Lung (tissue), 12 donors: ENCODE data around the gene GJA9. TPM values are rescaled to one million over a fixed set of nuclear protein-coding genes. Genes with fewer than 3 reads are reported as not detected.
"Not testable (repeated sequence)": the region's sequence is repeated elsewhere in the genome, so short reads cannot be mapped to it uniquely, and the experiment has no call there.

ENCODE experiments used
- ATAC-seq: fragments of 200-7000 bp; cut with Tn5 transposase; one replicate; pipeline ENCODE4 v1.9.1; 2020; ENCODE audit warnings: moderate number of reproducible peaks; ENCODE audit not compliant: insufficient read depth, low FRiP score
- DNase-seq, 3 donors: peaks; one replicate each; pipeline ENCODE4 v3.0.0-alpha.2; 2013 to 2017
- H3K27ac ChIP-seq, 2 donors: one replicate each; pipeline ENCODE4 v1.5.1; 2013; ENCODE audit warnings: mild to moderate bottlenecking in 2 of 2, moderate library complexity in 2 of 2, control low read depth in 1 of 2, inconsistent platforms in 1 of 2, low read depth in 1 of 2, low read length in 1 of 2
- H3K27me3 ChIP-seq, 3 donors: one replicate each; pipeline ENCODE4 v1.5.1; 2013; ENCODE audit warnings: low read length in 2 of 3; ENCODE audit not compliant: control insufficient read depth in 3 of 3, insufficient read depth in 3 of 3
- H3K36me3 ChIP-seq, 4 donors: one replicate each; pipeline ENCODE4 v1.5.1; 2013; ENCODE audit warnings: low read length in 4 of 4, mild to moderate bottlenecking in 1 of 4, moderate library complexity in 1 of 4; ENCODE audit not compliant: control insufficient read depth in 4 of 4, insufficient read depth in 4 of 4
- H3K4me1 ChIP-seq, 5 donors: one replicate each; pipeline ENCODE4 v1.5.1; 2013; ENCODE audit warnings: low read length in 5 of 5, mild to moderate bottlenecking in 2 of 5, moderate library complexity in 1 of 5; ENCODE audit not compliant: control insufficient read depth in 5 of 5, insufficient read depth in 5 of 5
- H3K4me3 ChIP-seq: one replicate; pipeline ENCODE4 v1.5.1; 2013; ENCODE audit warnings: mild to moderate bottlenecking, control low read depth, moderate library complexity
- H3K9ac ChIP-seq, 2 donors: one replicate each; pipeline ENCODE4 v1.5.1; 2013; ENCODE audit warnings: low read length in 2 of 2, control low read depth in 1 of 2; ENCODE audit not compliant: insufficient read depth in 1 of 2
- H3K9me3 ChIP-seq, 4 donors: one replicate each; pipeline ENCODE4 v1.5.1; 2013; ENCODE audit warnings: low read length in 3 of 4, mild to moderate bottlenecking in 1 of 4, moderate library complexity in 1 of 4; ENCODE audit not compliant: control insufficient read depth in 4 of 4, insufficient read depth in 3 of 4
- WGBS, 2 donors: extraction: QIAGEN DNeasy Blood & Tissue Kit; methylation state at CpG; one replicate each; pipeline ENCODE4 v1.1.7; 2013; 5-methylcytosine and 5-hydroxymethylcytosine counted together
- polyA plus RNA-seq, 2 donors: library from polyadenylated mRNA; stranded (reverse); fragments of 200-250 nt; gene quantifications; one replicate each; pipeline ENCODE4 v1.2.1, GENCODE V29; 2013
- total RNA-seq, 2 donors: library from RNA; depleted of rRNA in 1 of 2; stranded (reverse); fragments of >200 nt in 1 of 2; gene quantifications; one replicate each; pipeline ENCODE4 v1.2.1, GENCODE V29; 2014 to 2021
- TF ChIP-seq, protein P1 (sequence below): IDR thresholded peaks from 2 replicates; pipeline ENCODE4 v1.5.1; 2012; ENCODE audit warnings: mild to moderate bottlenecking; ENCODE audit errors: control extremely low read depth, extremely low read depth
- donor health status: control.
- donor health status: control.
- donor health status: Bipolar disorder and iron deficiency.
- donor health status: healthy.
- donor health status: DM: yes; HTN: yes; CAD: no.

Gene GJA9
- total and polyA plus RNA-seq, 4 donors, result 0.04 to 0.05 TPM; not detected in 2

DNA sequence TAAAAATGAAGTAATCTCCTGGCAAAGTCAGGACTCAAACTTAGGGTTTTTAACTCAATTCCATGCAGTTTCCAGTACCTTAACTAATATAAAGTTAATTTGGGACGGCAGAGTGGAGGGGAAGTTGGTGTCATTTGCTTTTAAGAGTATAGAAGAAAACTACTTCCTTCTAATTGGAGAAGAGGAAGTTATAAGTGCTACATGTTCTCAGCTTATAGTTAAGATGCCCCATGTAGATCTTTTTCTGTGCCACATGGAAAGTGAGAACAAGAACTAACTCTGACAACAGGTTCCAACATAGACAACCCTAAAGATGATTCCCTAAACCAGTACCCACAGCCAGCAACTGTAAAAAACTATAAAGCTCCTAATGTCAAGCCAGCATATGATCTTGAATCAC is 33.3 kb downstream of the GJA9 start:
- WGBS, 2 donors, result 26 to 51% methylated on average over 1 of the region's 1 CpG
- peaks cover 9 to 34% (median 26%) of the 10 kb centered on the region in 4 donors for H3K36me3 ChIP-seq
- H3K27me3 ChIP-seq, result no peaks in the 10 kb centered on the region
- H3K27ac ChIP-seq, result no peak overlapping the region
- ATAC-seq (no peak), DNase-seq (no peak)
- no peaks in the 10 kb centered on the region for H3K9me3 ChIP-seq
- H3K4me3 ChIP-seq, result no peak overlapping the region
- H3K4me1 ChIP-seq, result peaks cover 0 to 2% (median 0%) of the 10 kb centered on the region in 5 donors
- peak overlapping the region in 1 of 2 donors; percentile 13 for H3K9ac ChIP-seq
- TF ChIP-seq, protein P1, sequence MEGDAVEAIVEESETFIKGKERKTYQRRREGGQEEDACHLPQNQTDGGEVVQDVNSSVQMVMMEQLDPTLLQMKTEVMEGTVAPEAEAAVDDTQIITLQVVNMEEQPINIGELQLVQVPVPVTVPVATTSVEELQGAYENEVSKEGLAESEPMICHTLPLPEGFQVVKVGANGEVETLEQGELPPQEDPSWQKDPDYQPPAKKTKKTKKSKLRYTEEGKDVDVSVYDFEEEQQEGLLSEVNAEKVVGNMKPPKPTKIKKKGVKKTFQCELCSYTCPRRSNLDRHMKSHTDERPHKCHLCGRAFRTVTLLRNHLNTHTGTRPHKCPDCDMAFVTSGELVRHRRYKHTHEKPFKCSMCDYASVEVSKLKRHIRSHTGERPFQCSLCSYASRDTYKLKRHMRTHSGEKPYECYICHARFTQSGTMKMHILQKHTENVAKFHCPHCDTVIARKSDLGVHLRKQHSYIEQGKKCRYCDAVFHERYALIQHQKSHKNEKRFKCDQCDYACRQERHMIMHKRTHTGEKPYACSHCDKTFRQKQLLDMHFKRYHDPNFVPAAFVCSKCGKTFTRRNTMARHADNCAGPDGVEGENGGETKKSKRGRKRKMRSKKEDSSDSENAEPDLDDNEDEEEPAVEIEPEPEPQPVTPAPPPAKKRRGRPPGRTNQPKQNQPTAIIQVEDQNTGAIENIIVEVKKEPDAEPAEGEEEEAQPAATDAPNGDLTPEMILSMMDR, result no peak

DNA sequence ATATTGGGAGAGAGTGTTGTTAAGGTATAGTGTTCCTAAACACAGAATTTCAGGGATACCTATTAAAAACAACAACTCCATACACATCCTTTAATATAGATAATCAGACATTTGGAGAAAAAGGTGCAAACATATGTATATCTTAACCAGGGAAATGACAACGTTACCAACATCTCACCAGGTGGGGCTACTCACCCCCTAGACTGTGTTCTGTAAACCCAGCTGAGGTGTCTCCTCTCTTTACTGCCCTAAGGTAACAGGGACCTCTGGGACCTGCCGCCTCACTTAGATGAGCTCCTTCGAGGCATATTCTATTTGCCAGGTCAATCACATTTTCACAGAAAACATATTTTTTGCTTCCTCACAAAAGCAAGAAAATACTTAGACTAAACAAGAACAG is 35.2 kb downstream of the GJA9 start:
- Histone ChIP-seq H3K36me3 (peaks cover 9 to 31% (median 21%) of the 10 kb centered on the region in 4 donors), H3K4me1 (peaks cover 0 to 2% (median 0%) of the 10 kb centered on the region in 5 donors), H3K9ac (no peak overlapping the region), H3K27ac (no peak overlapping the region), H3K27me3 (no peaks in the 10 kb centered on the region), H3K9me3 (no peaks in the 10 kb centered on the region), H3K4me3 (no peak overlapping the region)
- TF ChIP-seq, protein P1, result no peak
- DNase-seq (no peak), ATAC-seq (no peak)
- WGBS, 2 donors, result 80 to 96% methylated on average over 3 of the region's 3 CpGs

DNA sequence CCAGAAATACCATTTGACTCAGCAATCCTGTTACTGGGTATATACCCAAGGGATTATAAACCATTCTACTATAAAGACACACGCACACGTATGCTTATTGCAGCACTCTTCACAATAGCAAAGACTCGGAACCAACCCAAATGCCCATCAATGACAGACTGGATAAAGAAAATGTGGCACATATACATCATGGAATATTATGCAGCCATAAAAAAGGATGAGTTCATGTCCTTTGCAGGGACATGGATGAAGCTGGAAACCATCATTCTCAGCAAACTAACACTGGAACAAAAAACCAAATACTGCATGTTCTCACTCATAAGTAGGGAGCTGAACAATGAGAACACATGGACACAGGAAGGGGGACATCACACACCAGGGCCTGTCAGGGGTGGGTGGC is 36.3 kb downstream of the GJA9 start:
- WGBS, 2 donors, result 99 to 100% methylated on average over 3 of the region's 3 CpGs
- not testable (repeated sequence) for H3K9me3 ChIP-seq
- peaks cover 9 to 31% (median 16%) of the 10 kb centered on the region in 4 donors for H3K36me3 ChIP-seq

DNA sequence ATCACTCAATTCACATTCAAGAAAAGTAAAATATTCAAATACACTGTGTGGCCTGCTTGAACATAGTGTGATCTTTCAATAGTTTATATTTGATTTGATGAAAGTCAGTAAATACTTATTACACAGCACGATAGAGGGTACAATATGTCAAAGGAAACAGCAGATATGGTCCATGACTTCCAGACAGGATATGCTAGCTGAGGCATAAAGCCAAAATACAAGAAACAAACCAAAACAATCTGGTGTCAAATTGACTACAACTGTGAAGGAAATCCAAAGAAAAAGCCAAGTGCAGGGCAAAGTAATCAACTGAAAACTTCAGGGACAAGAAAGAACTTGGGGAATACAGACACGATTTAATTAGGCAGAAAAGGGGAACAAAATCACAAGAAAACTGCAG is 41.1 kb downstream of the GJA9 start:
- H3K27me3 ChIP-seq, result no peaks in the 10 kb centered on the region
- 45 to 57% methylated on average over 2 of the region's 2 CpGs for WGBS, 2 donors
- peaks cover 14 to 29% (median 20%) of the 10 kb centered on the region in 4 donors for H3K36me3 ChIP-seq
- TF ChIP-seq, protein P1, result no peak
- no peak overlapping the region for H3K9ac ChIP-seq
- DNase-seq, result peak in 2 of 3 donors; percentile 20 to 40
- no peak overlapping the region for H3K27ac ChIP-seq
- no peaks in the 10 kb centered on the region for H3K9me3 ChIP-seq
- H3K4me3 ChIP-seq, result no peak overlapping the region
- ATAC-seq, result no peak
- H3K4me1 ChIP-seq, result peaks cover 0 to 6% (median 2%) of the 10 kb centered on the region in 5 donors

More for the DNA sequence above, 36.3 kb downstream of the GJA9 start:
- not testable (repeated sequence) for H3K4me3 ChIP-seq, DNase-seq, H3K27me3 ChIP-seq, ATAC-seq, H3K4me1 ChIP-seq, H3K27ac ChIP-seq, H3K9ac ChIP-seq
